T47D (cell line): ENCODE measurements around the gene RPA4.

Experiments
- DNase-seq, 2 experiments: peaks; one replicate each; pipeline versions ENCODE4 v3.0.0 to v3.0.0-alpha.2; 2011 to 2012; ENCODE audit warnings: low read depth in 1 of 2, low spot score in 1 of 2
- JUND ChIP-seq: IDR thresholded peaks from 2 replicates; pipeline ENCODE4 v1.6.1; 2012; ENCODE audit warnings: low read depth
- in situ Hi-C: cut with HindIII; loops from 2 replicates; pipeline ENCODE4 v1.10.0; 2016; ENCODE audit warnings: low sequenced_read_pairs, low pct_unique_long_range_greater_than_20kb

The RPA4 gene

GRCh38 chrX:96906741-96907140 is 23.0 kb downstream of the RPA4 start:
- in situ Hi-C loops: no loop called here
- no peak for DNase-seq
- no peak for TF ChIP-seq JUND

GRCh38 chrX:96907516-96908272 is 24.0 kb downstream of the RPA4 start:
- DNase-seq: no peak
- in situ Hi-C loops: no loop called here
- no peak for TF ChIP-seq JUND

GRCh38 chrX:96909291-96909690 is 25.6 kb downstream of the RPA4 start:
- DNase-seq: no peak
- no peak for TF ChIP-seq JUND
- in situ Hi-C loops: no loop called here

- in situ Hi-C loops: no loop called here
- no peak for DNase-seq
- no peak for TF ChIP-seq JUND
Observed at GRCh38 chrX:96918864-96919263, 35.2 kb downstream of the RPA4 start.

GRCh38 chrX:96919672-96920071 is 36.0 kb downstream of the RPA4 start:
- TF ChIP-seq JUND: no peak
- in situ Hi-C loops: no loop called here
- DNase-seq: no peak

- in situ Hi-C loops: no loop called here
- no peak for TF ChIP-seq JUND
- DNase-seq: no peak
Observed at GRCh38 chrX:96924581-96924980, 40.9 kb downstream of the RPA4 start.

GRCh38 chrX:96929036-96929435 is 45.3 kb downstream of the RPA4 start:
- in situ Hi-C loops: no loop called here
- no peak for DNase-seq

More at GRCh38 chrX:96929036-96929435, 45.3 kb downstream of the RPA4 start:
- TF ChIP-seq JUND: no peak
